Glutamatergic neuron (in vitro differentiated cells): Measurements from ENCODE around the gene MGST1. TPM values are rescaled to one million over a fixed set of nuclear protein-coding genes. Genes with fewer than 3 reads are reported as not detected.

Experiments used
- DNase-seq: peaks from one replicate; pipeline ENCODE4 v3.0.0; 2022
- H3K27ac Mint-ChIP-seq: one replicate; pipeline ENCODE4 v1.8.0; 2020; ENCODE audit warnings: mild to moderate bottlenecking, mixed read lengths, inconsistent platforms; ENCODE audit not compliant: unreplicated experiment
- H3K27me3 Mint-ChIP-seq: one replicate; pipeline ENCODE4 v1.8.0; 2020; ENCODE audit warnings: mild to moderate bottlenecking, moderate library complexity, mixed read lengths, inconsistent platforms; ENCODE audit not compliant: unreplicated experiment
- H3K36me3 Mint-ChIP-seq: one replicate; pipeline ENCODE4 v1.8.0; 2020; ENCODE audit warnings: mild to moderate bottlenecking, mixed read lengths, inconsistent platforms; ENCODE audit not compliant: unreplicated experiment
- H3K4me1 Mint-ChIP-seq: one replicate; pipeline ENCODE4 v1.8.0; 2020; ENCODE audit warnings: mild to moderate bottlenecking, low read depth, mixed read lengths, inconsistent platforms; ENCODE audit not compliant: unreplicated experiment
- H3K4me3 Mint-ChIP-seq: one replicate; pipeline ENCODE4 v1.8.0; 2020; ENCODE audit warnings: mild to moderate bottlenecking, mixed read lengths, inconsistent platforms; ENCODE audit not compliant: unreplicated experiment
- H3K9me3 Mint-ChIP-seq: one replicate; pipeline ENCODE4 v1.8.0; 2020; ENCODE audit warnings: mild to moderate bottlenecking, moderate library complexity, mixed read lengths, inconsistent platforms; ENCODE audit not compliant: unreplicated experiment
- total RNA-seq: library from RNA; stranded (reverse); fragmentation: NEBNext Ultra II Directional; extraction: Animal tissue kit (Norgen Biotek cat#: 25700); gene quantifications from one replicate; pipeline ENCODE4 v1.2.1, GENCODE V29; 2021; ENCODE audit not compliant: unreplicated experiment
- TF ChIP-seq, protein P1 (sequence below): fragments of 200-600 bp; sonication (generic); IDR thresholded peaks from one replicate; pipeline ENCODE4 v1.5.0; 2021; ENCODE audit not compliant: partially characterized antibody, unreplicated experiment

MGST1 gene
- total RNA-seq, 1 donor from 2014 or later = 5.7 TPM

DNA sequence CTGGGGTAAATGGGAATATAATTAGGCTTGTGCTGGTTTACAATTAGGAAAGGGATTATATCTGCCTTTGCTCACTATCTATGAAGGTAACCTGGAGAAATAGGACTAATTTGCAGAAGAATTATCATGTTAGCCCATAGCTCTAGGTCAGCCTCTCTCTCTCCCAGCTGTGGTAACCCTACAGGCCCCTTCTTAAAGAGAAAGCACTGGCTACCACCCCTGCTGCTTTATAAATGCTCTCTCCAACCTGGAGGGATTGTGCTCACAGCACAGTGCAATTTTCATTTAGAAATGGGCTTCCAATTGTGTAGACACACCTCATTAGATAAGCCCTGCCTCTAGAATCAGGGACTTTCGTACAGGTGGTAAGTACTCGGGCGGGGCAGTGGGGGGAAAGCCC lies 22.7 kb upstream of the MGST1 start:
- TF ChIP-seq, protein P1, sequence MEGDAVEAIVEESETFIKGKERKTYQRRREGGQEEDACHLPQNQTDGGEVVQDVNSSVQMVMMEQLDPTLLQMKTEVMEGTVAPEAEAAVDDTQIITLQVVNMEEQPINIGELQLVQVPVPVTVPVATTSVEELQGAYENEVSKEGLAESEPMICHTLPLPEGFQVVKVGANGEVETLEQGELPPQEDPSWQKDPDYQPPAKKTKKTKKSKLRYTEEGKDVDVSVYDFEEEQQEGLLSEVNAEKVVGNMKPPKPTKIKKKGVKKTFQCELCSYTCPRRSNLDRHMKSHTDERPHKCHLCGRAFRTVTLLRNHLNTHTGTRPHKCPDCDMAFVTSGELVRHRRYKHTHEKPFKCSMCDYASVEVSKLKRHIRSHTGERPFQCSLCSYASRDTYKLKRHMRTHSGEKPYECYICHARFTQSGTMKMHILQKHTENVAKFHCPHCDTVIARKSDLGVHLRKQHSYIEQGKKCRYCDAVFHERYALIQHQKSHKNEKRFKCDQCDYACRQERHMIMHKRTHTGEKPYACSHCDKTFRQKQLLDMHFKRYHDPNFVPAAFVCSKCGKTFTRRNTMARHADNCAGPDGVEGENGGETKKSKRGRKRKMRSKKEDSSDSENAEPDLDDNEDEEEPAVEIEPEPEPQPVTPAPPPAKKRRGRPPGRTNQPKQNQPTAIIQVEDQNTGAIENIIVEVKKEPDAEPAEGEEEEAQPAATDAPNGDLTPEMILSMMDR = no peak
- no peak for DNase-seq
- Mint-ChIP-seq H3K4me3 (no peak overlapping the region), H3K36me3 (no peaks in the 10 kb centered on the region), H3K9me3 (no peaks in the 10 kb centered on the region), H3K27me3 (no peaks in the 10 kb centered on the region), H3K4me1 (no peaks in the 10 kb centered on the region), H3K27ac (no peak overlapping the region)

- Mint-ChIP-seq H3K4me3 (no peak overlapping the region), H3K27ac (no peak overlapping the region), H3K27me3 (no peaks in the 10 kb centered on the region), H3K9me3 (no peaks in the 10 kb centered on the region), H3K4me1 (no peaks in the 10 kb centered on the region), H3K36me3 (no peaks in the 10 kb centered on the region)
- TF ChIP-seq, protein P1 = no peak
- DNase-seq = no peak
Measured at GRCh38 chr12:16325426-16325825, 22.0 kb upstream of the MGST1 start.

GRCh38 chr12:16327963-16328362 lies 19.5 kb upstream of the MGST1 start:
- Mint-ChIP-seq H3K4me1 (no peaks in the 10 kb centered on the region), H3K27ac (no peak overlapping the region), H3K27me3 (no peaks in the 10 kb centered on the region), H3K9me3 (no peaks in the 10 kb centered on the region), H3K4me3 (no peak overlapping the region), H3K36me3 (no peaks in the 10 kb centered on the region)
- TF ChIP-seq, protein P1 = no peak
- DNase-seq = no peak

DNA sequence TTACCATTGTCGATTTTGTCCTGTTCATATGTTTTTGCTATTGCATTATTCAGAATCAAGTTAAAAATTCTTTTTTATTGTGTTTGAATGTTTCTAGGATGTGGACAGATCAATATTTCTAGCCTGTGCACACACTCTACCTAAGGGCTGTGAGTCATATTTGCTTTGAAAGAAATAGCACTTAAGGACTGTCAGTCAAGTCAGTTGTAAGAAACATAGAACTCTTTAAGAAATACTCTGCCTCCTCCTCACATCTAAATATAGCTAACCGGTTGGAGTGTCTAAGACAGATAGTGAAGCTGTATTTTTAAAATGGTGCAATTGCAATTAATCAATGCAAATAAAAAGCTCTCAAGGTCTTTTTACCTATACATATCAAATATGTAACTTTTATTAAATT lies 17.9 kb upstream of the MGST1 start:
- H3K36me3 Mint-ChIP-seq = no peaks in the 10 kb centered on the region
- no peaks in the 10 kb centered on the region for H3K27me3 Mint-ChIP-seq
- no peak overlapping the region for H3K27ac Mint-ChIP-seq
- TF ChIP-seq, protein P1 = no peak
- H3K9me3 Mint-ChIP-seq = no peaks in the 10 kb centered on the region
- no peak for DNase-seq
- no peaks in the 10 kb centered on the region for H3K4me1 Mint-ChIP-seq
- no peak overlapping the region for H3K4me3 Mint-ChIP-seq

DNA sequence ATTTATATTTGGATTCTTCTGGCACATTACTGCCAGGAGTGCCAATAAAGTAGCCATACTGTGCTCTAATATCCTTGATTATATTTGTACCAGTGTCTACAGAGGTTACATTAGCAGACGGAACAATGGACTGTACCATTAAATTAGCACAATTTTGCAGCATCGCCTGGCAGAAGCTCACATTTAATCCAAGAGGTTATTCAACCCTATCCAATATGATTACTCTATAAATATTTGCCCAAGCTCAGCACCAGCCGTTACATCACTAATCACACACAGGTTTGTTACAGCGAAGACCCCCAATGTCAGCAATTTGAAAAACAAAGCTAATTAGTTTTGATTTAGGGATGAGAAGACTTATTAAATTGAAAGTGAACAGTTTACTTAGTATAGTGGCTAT lies 16.9 kb upstream of the MGST1 start:
- no peaks in the 10 kb centered on the region for H3K4me1 Mint-ChIP-seq
- H3K9me3 Mint-ChIP-seq = no peaks in the 10 kb centered on the region
- no peaks in the 10 kb centered on the region for H3K36me3 Mint-ChIP-seq
- no peak for DNase-seq
- H3K27me3 Mint-ChIP-seq = no peaks in the 10 kb centered on the region
- H3K4me3 Mint-ChIP-seq = no peak overlapping the region
- TF ChIP-seq, protein P1 = no peak
- H3K27ac Mint-ChIP-seq = no peak overlapping the region
